Ectodermal cell (in vitro differentiated cells): ENCODE data around the gene EML4.
A peak's percentile ranks its signal among the peaks of the same experiment; 100 is the strongest.

ENCODE experiments used
- H3K27ac ChIP-seq: 2 replicates; pipeline ENCODE4 v1.7.0; 2013; ENCODE audit warnings: mild to moderate bottlenecking, low read depth, low read length; ENCODE audit not compliant: insufficient read depth, poor library complexity, severe bottlenecking
- H3K27me3 ChIP-seq: 2 replicates; pipeline ENCODE4 v1.7.0; 2013; ENCODE audit warnings: mild to moderate bottlenecking, low read length; ENCODE audit not compliant: insufficient read depth, control insufficient read depth, poor library complexity, severe bottlenecking
- H3K36me3 ChIP-seq: one replicate; pipeline ENCODE4 v1.7.0; 2013; ENCODE audit warnings: low read length; ENCODE audit not compliant: control insufficient read depth, insufficient read depth
- H3K4me1 ChIP-seq: one replicate; pipeline ENCODE4 v1.7.0; 2013; ENCODE audit warnings: low read length; ENCODE audit not compliant: control insufficient read depth, insufficient read depth
- H3K4me3 ChIP-seq: 2 replicates; pipeline ENCODE4 v1.7.0; 2013; ENCODE audit warnings: low read depth, low read length, control low read depth; ENCODE audit not compliant: insufficient read depth
- H3K9me3 ChIP-seq: 2 replicates; pipeline ENCODE4 v1.7.0; 2013; ENCODE audit warnings: mild to moderate bottlenecking, low read length, moderate library complexity; ENCODE audit not compliant: control insufficient read depth
- WGBS, 2 experiments: methylation state at CpG; one replicate each; pipeline ENCODE4 v1.1.7; 2013; ENCODE audit warnings: missing lambda C conversion rate in 2 of 2; 5-methylcytosine and 5-hydroxymethylcytosine counted together

EML4 gene

DNA sequence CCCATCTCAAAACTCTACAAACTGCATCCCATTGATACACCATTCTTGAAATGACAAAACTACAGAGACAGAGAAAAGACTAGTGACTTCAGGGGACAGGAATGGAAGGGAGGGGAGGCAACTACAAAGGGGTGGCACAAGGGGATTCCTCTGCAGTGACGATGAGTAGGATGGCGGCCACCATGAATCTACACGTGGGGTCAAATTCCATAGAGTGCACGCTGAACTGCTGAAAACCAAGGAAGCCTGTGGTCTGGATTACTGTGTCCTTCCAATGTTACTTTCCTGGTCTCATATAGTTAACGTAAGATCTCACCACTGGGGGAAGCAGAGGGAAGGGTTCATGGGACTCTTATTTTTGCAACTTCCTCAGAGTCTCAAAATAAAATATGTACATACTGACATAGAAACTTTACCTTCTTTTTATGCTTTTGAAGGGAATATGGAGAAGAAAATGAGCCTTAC lies 168.2 kb downstream of the EML4 start:
- Histone ChIP-seq H3K27ac (no peak overlapping the region), H3K36me3 (peaks cover 19% of the 10 kb centered on the region), H3K4me3 (no peak overlapping the region), H3K4me1 (no peaks in the 10 kb centered on the region), H3K9me3 (no peaks in the 10 kb centered on the region), H3K27me3 (no peaks in the 10 kb centered on the region)
- WGBS, 2 experiments: 92 to 98% methylated on average over 5 of the region's 5 CpGs

DNA sequence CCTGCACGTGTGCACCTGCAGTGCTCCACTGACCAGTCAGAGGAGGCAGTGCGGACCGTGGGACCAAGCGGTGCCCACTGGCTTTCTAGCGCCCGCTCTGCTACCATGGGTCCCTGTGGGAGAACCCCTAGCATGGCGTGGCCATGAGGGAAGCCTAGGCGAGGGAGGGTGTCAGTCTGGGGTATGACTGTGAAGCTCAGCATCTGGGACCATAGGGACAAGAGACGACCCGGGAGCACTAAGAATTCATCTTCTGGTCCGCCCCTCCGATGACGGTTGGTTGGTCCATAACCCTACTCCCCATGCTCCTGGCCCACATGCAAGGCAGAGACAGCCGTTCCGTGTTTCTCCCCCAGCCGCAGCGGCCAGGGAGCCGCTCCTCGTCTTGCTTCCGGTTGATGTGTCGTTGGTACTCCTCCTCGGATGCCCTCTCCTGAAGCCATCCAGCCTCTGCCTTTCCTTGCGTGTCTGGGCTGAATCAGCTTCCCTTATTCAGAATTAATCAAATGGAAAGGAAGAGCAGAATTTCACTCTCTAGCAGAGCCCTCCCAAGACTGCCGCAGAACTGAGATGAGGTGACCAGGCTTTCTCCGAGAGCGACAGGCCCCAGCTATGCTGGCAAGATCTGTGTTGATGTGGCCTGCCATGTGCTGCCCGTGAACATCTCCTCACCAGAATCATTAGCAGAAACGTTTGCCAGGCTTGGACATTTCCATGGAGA lies 168.9 kb downstream of the EML4 start:
- Histone ChIP-seq H3K9me3 (no peaks in the 10 kb centered on the region), H3K36me3 (peaks cover 18% of the 10 kb centered on the region), H3K27me3 (no peaks in the 10 kb centered on the region), H3K27ac (no peak overlapping the region), H3K4me1 (no peaks in the 10 kb centered on the region), H3K4me3 (no peak overlapping the region)
- WGBS, 2 experiments: 94 to 96% methylated on average over 28 of the region's 28 CpGs

DNA sequence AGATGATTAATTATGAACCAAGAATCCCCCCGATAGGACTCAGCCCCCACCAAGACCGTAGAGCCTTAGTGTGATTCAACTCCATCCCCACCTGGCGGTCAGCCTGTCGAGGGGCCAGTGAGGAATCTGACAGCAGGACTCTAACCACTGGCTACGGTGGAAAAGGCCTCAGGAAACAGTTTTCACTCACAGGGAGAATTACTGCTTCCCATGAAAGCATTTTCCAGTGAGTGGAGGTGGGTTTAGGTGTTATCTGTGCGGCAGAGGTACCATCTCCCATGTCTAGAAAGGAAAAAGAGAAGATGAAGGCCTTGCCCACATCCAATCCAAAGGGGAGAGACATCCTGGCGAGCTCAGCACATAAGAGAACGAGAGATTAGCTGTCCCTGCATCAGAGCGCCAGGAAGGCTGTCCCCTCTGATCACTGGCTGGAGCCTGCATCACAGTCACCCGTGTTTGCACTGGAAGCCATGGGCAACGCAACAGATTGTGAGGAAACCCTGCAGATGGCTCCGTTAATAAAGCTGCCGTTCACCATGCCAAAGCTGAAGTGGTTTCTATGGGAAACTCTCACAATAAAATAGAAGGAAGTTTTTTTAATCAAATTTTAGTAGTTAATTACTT lies 169.5 kb downstream of the EML4 start:
- no peak overlapping the region for H3K4me3 ChIP-seq
- no peak overlapping the region for H3K27ac ChIP-seq
- H3K9me3 ChIP-seq: no peaks in the 10 kb centered on the region
- H3K4me1 ChIP-seq: no peaks in the 10 kb centered on the region
- H3K36me3 ChIP-seq: peaks cover 11% of the 10 kb centered on the region
- 91 to 94% methylated on average over 12 to 13 of the region's 13 CpGs for WGBS, 2 experiments
- no peaks in the 10 kb centered on the region for H3K27me3 ChIP-seq

DNA sequence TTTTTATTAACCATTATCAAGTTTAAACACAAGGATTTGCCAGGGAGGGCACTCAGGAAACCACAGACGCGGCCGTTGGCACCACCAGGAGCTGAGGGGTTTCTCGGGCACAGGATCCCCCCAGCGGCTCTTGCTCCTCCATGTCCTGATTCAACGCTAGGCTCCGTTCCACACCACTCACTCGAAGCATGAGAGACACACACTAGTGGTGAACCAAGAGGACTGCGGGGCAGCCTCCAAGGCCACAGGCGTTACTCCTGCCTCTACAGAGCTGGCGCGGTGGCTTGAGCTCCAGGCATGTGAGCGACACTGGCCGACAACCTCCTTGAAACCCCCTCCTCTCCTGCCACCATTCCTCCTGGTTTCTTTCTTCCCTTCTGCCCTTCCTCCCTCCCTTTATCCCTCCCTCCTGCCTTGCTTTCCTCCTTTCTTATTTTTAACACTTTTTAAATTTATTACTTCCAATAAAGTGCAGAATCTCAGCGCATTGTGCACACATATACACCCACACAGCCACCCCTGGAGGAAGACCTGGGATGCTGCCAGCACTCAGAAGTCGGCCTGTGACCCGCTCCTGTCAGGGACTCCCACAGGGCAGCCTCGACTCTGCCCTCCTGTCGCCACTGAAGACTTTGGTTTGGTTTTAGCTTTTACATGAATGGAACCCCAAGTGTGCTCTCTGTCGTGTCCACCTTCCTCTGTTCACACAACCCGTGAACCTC lies 170.2 kb downstream of the EML4 start:
- peaks cover 8% of the 10 kb centered on the region for H3K36me3 ChIP-seq
- no peak overlapping the region for H3K27ac ChIP-seq
- no peaks in the 10 kb centered on the region for H3K9me3 ChIP-seq
- no peak overlapping the region for H3K4me3 ChIP-seq
- WGBS, 2 experiments: 89 to 93% methylated on average over 21 of the region's 21 CpGs
- H3K27me3 ChIP-seq: no peaks in the 10 kb centered on the region
- H3K4me1 ChIP-seq: no peaks in the 10 kb centered on the region

DNA sequence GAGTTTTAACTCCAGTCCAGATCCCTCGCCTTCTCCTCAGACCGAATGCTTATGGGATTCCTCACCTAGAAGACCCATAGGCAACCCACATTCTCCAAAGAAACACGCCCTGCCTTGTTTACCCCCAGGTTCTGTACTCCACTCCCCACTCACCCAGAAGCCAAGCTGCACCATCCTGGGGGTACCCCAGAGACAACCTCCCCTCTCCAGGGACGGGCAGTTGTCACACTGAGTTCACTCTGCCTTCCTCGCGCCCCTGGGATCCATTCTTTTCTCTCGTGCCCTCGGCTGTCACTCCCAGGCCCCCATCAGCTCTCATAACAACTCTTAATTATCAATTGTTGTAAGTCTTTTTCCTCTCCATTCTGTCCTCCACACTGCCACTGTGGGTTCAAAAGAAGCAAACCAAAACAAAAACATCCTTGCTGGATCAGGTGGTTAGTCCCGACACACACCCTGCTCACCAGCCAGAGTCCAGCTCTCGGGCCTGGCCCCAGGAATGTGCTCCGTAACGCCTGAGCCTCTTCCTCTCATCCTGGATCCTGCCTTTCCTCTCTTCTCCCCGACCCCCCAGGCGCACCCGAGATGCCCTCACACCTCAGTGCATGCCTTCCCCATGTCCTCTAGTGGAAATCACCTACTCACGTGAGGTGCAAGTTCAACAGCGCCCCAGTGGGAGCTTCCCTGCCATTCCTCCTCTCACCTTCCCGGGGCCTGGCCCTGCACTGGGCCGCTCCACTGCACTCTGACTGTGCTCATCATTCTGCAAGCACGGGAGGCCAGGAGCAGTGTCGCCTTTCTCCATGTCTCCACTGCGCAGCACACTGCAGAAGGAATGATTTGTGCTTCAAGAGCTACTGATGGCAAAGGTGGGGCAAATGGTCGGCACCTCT lies 171.1 kb downstream of the EML4 start:
- Histone ChIP-seq H3K27me3 (no peaks in the 10 kb centered on the region), H3K36me3 (peaks cover 8% of the 10 kb centered on the region), H3K4me3 (no peak overlapping the region), H3K4me1 (no peaks in the 10 kb centered on the region), H3K9me3 (no peaks in the 10 kb centered on the region), H3K27ac (no peak overlapping the region)
- WGBS, 2 experiments: 91 to 92% methylated on average over 23 of the region's 23 CpGs

DNA sequence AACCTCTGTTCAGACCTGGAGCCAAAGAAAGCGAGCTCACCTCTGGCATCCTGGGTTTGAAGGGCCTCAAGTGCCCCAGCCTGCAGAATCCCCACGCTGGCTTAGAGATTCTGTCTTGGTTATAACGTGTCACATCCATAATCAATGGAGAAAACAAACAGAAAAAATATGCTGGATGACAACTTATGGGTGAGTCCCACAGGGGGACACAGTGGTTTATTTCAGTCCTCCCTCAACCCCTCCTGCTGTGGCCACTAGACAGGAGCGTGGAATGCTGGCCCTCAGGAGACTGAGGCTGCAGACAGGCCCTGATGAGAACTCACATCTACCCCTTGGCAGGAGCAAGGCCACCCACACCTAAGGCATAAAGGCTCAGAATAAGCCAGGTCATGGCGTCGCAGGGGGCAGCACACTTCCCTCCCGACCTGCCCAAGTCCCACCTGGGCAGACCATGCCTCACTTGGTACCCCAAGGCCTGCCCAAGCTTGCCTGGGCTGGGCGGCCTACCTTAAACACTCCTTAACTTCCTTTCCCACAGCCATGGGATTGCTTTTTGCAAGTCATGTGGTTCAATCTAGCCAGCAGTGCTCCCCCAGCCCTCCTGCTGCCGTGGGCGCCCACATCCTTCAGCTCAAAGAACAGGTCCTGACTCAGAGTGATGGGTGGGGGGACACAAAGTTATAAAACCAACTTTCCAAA lies 171.9 kb downstream of the EML4 start:
- Histone ChIP-seq H3K4me1 (no peaks in the 10 kb centered on the region), H3K4me3 (no peak overlapping the region), H3K9me3 (no peaks in the 10 kb centered on the region), H3K27ac (no peak overlapping the region), H3K27me3 (no peaks in the 10 kb centered on the region), H3K36me3 (peaks cover 8% of the 10 kb centered on the region)
- 94 to 95% methylated on average over 10 of the region's 10 CpGs for WGBS, 2 experiments

DNA sequence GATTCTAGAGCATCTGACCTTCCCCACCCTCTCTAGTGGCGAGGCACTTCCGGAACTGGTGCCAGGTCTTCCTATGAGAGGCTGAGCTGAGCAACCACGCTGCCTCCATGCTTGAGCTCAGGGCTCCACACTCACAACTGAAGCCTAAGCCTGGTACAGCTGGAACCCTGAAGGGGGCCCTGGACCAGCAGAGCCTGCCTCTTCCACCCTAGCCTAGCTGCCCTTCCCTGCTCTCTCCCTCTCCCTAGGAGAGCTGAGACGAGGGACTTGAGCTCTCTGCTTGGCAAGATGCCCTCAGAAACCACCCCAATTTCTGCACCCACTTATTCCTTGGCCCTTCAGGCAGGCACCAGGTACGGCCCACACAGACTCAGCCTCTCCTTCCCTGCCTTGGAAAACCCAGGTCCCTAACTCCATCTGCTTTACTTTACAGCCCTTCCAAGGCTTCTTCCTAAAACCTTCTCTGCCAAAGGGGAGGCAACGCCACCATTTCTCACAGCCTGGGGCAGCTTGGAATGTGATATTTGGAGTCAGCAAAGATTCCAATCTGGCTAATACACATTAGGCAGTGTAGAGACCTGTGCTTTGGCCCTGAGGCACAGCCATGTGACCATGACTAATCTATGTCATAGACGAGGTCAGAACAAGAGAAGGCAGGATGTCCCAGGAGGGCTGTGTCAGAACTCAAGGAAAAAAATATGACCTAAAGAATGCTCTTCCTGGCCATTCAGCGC lies 173.1 kb downstream of the EML4 start:
- peaks cover 8% of the 10 kb centered on the region for H3K36me3 ChIP-seq
- H3K4me1 ChIP-seq: no peaks in the 10 kb centered on the region
- peak overlapping the region; percentile 47 for H3K27ac ChIP-seq
- no peaks in the 10 kb centered on the region for H3K27me3 ChIP-seq
- no peaks in the 10 kb centered on the region for H3K9me3 ChIP-seq
- no peak overlapping the region for H3K4me3 ChIP-seq
- WGBS, 2 experiments: 86 to 87% methylated on average over 8 of the region's 8 CpGs

DNA sequence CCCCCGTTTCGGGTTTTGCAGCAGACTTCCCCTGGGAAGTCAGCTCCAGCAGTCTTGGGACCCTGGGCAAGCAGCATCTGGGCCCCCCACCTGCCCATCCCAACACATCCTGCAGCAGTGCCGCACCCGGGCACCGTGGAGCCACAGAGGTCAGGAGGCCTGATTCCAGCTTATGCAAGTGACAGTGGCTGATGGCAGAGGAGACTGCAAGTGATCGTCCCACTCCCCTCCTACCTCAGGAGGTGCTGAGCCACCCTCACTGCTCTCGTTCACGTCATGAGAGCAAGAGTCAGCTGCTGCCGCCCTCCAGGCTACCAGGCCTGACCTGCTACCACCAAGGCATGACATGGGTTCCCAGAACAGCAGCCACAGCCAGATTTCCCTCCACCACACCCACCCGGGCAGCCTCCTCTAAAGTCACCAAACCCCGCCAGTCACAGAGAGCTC lies 173.7 kb downstream of the EML4 start:
- no peaks in the 10 kb centered on the region for H3K27me3 ChIP-seq
- H3K4me1 ChIP-seq: no peaks in the 10 kb centered on the region
- no peaks in the 10 kb centered on the region for H3K9me3 ChIP-seq
- no peak overlapping the region for H3K27ac ChIP-seq
- no peak overlapping the region for H3K4me3 ChIP-seq
- WGBS, 2 experiments: 90 to 91% methylated on average over 11 of the region's 11 CpGs
- H3K36me3 ChIP-seq: peaks cover 5% of the 10 kb centered on the region

DNA sequence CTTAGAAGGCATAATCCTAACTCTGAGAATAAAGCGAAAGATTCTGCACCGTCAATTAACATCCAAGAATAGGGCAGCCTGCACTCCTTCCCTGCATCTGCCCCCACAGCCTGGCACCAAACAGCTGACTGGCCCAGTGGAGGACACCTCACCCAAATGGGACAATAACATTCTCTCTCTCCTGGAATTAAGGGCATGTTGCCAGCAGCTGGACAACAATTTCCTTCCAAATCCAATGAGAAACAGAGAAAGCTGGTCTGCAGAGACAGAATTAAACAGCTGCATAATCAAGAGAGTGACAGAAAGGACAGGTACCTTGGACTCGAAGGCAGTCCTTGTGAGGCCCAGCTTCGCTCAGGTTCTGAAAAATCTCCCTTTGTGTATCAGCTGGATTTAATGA lies 176.8 kb downstream of the EML4 start:
- no peak overlapping the region for H3K27ac ChIP-seq

More for the DNA sequence above, 176.8 kb downstream of the EML4 start:
- WGBS, 2 experiments: 95 to 96% methylated on average over 4 of the region's 4 CpGs
- H3K4me3 ChIP-seq: no peak overlapping the region
- H3K27me3 ChIP-seq: no peaks in the 10 kb centered on the region
- H3K9me3 ChIP-seq: no peaks in the 10 kb centered on the region
- no peaks in the 10 kb centered on the region for H3K36me3 ChIP-seq
- no peaks in the 10 kb centered on the region for H3K4me1 ChIP-seq
